WTC11 (cell line): Measurements from ENCODE around the gene CCSER2. TPM values are rescaled to one million over a fixed set of nuclear protein-coding genes. Genes with fewer than 3 reads are reported as not detected.

Experiments
- ATAC-seq: fragments of 200-7000 bp; cut with Tn5 transposase; 2 replicates; pipeline ENCODE4 v1.10.0; 2021; ENCODE audit warnings: mild to moderate bottlenecking, moderate library complexity
- CTCF ChIA-PET: fragments of 300-600 bp; sonication (Branson Sonifier 250); formaldehyde crosslinking; loops from one replicate; lab custom pipeline; 2021; ENCODE audit warnings: antibody characterized with exemption; lab: Charles Lee
- POLR2A ChIA-PET: fragments of 350-600 bp; sonication (Branson Sonifier 250); formaldehyde crosslinking; loops from one replicate; lab custom pipeline; 2021; ENCODE audit warnings: antibody characterized with exemption; lab: Charles Lee
- DNase-seq: peaks from one replicate; pipeline ENCODE4 v3.0.0; 2021; ENCODE audit warnings: low spot score
- H3K27ac Mint-ChIP-seq: 2 replicates; pipeline ENCODE4 v1.8.0; 2021; ENCODE audit warnings: mixed read lengths
- H3K27me3 Mint-ChIP-seq: 2 replicates; pipeline ENCODE4 v1.8.0; 2021; ENCODE audit warnings: low read depth, mild to moderate bottlenecking, moderate library complexity, mixed read lengths
- H3K36me3 Mint-ChIP-seq: 2 replicates; pipeline ENCODE4 v1.8.0; 2021; ENCODE audit warnings: mixed read lengths
- H3K4me1 Mint-ChIP-seq: 2 replicates; pipeline ENCODE4 v1.8.0; 2022; ENCODE audit warnings: mixed read lengths
- H3K4me3 Mint-ChIP-seq: 2 replicates; pipeline ENCODE4 v1.8.0; 2021; ENCODE audit warnings: mild to moderate bottlenecking, moderate library complexity, mixed read lengths
- H3K9me3 Mint-ChIP-seq: 2 replicates; pipeline ENCODE4 v1.8.0; 2021; ENCODE audit warnings: mixed read lengths
- AFF4 ChIP-seq: sonication (generic); formaldehyde crosslinking; IDR thresholded peaks from 2 replicates; pipeline ENCODE4 v1.8.1; 2023; ENCODE audit warnings: mild to moderate bottlenecking, missing genetic modification reagents, borderline replicate concordance
- ESRRA ChIP-seq: sonication (generic); formaldehyde crosslinking; IDR thresholded peaks from 2 replicates; pipeline ENCODE4 v1.8.1; 2022; ENCODE audit warnings: mild to moderate bottlenecking, missing genetic modification reagents, borderline replicate concordance
- FOXP4 ChIP-seq: sonication (generic); formaldehyde crosslinking; IDR thresholded peaks from 2 replicates; pipeline ENCODE4 v1.8.0; 2022; ENCODE audit warnings: mild to moderate bottlenecking, missing genetic modification reagents
- JAZF1 ChIP-seq: fragments of 250-450 bp; sonication (Bioruptor Pico); IDR thresholded peaks from 2 replicates; pipeline ENCODE4 v1.9.0; 2021; ENCODE audit warnings: moderate library complexity, mild to moderate bottlenecking, inconsistent platforms
- NFE2L1 ChIP-seq: sonication (generic); formaldehyde crosslinking; IDR thresholded peaks from 2 replicates; pipeline ENCODE4 v1.8.1; 2023; ENCODE audit warnings: missing genetic modification reagents
- SMAD3 ChIP-seq: sonication (generic); formaldehyde crosslinking; IDR thresholded peaks from 2 replicates; pipeline ENCODE4 v1.8.0; 2022; ENCODE audit warnings: missing genetic modification reagents, mild to moderate bottlenecking, borderline replicate concordance
- TEAD1 ChIP-seq: sonication (generic); formaldehyde crosslinking; IDR thresholded peaks from 2 replicates; pipeline ENCODE4 v1.8.0; 2022; ENCODE audit warnings: mild to moderate bottlenecking, missing genetic modification reagents
- ZNF121 ChIP-seq: sonication (generic); formaldehyde crosslinking; IDR thresholded peaks from 2 replicates; pipeline ENCODE4 v1.8.0; 2023; ENCODE audit warnings: missing genetic modification reagents
- total RNA-seq: library from RNA; stranded (reverse); gene quantifications from 3 replicates; pipeline ENCODE4 v1.2.3, GENCODE V29; 2021
- TF ChIP-seq, protein P1 (sequence below): sonication (generic); formaldehyde crosslinking; IDR thresholded peaks from 2 replicates; pipeline ENCODE4 v1.8.1; 2022; ENCODE audit warnings: low read depth, mild to moderate bottlenecking, moderate library complexity, missing genetic modification reagents, borderline replicate concordance
- TF ChIP-seq, protein P2 (sequence below): fragments of 250-450 bp; sonication (Bioruptor Pico); IDR thresholded peaks from 2 replicates; pipeline ENCODE4 v1.9.0; 2021; ENCODE audit warnings: mild to moderate bottlenecking, borderline replicate concordance
- TF ChIP-seq, protein P3 (sequence below): fragments of 250-450 bp; sonication (Bioruptor Pico); IDR thresholded peaks from 2 replicates; pipeline ENCODE4 v1.9.0; 2021; ENCODE audit warnings: mild to moderate bottlenecking
- TF ChIP-seq, protein P4 (sequence below): sonication (generic); formaldehyde crosslinking; IDR thresholded peaks from 2 replicates; pipeline ENCODE4 v1.8.0; 2022; ENCODE audit warnings: mild to moderate bottlenecking, missing genetic modification reagents

CCSER2 gene
- total RNA-seq, 1 experiment from 2014 or later: 30.6 TPM

GRCh38 chr10:84401854-84402611, 73.6 kb downstream of the CCSER2 start:
- ChIA-PET POLR2A (no interaction called here), CTCF (interaction anchor here (1.0 to 1.3 kb wide), 2 partner anchors 134 to 135 kb away, joined by 3 to 6 read pairs; no protein-coding TSS in a partner anchor)
- no peaks in the 10 kb centered on the region for H3K27me3 Mint-ChIP-seq
- H3K9me3 Mint-ChIP-seq: peaks cover 17% of the 10 kb centered on the region
- H3K36me3 Mint-ChIP-seq: peaks cover 17% of the 10 kb centered on the region
- no peak overlapping the region for H3K4me3 Mint-ChIP-seq
- no peak for TF ChIP-seq ESRRA (CRISPR knock-in tag)
- TF ChIP-seq, protein P1, sequence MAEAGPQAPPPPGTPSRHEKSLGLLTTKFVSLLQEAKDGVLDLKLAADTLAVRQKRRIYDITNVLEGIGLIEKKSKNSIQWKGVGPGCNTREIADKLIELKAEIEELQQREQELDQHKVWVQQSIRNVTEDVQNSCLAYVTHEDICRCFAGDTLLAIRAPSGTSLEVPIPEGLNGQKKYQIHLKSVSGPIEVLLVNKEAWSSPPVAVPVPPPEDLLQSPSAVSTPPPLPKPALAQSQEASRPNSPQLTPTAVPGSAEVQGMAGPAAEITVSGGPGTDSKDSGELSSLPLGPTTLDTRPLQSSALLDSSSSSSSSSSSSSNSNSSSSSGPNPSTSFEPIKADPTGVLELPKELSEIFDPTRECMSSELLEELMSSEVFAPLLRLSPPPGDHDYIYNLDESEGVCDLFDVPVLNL (CRISPR knock-in tag): no peak
- no peak for TF ChIP-seq SMAD3
- TF ChIP-seq, protein P2, sequence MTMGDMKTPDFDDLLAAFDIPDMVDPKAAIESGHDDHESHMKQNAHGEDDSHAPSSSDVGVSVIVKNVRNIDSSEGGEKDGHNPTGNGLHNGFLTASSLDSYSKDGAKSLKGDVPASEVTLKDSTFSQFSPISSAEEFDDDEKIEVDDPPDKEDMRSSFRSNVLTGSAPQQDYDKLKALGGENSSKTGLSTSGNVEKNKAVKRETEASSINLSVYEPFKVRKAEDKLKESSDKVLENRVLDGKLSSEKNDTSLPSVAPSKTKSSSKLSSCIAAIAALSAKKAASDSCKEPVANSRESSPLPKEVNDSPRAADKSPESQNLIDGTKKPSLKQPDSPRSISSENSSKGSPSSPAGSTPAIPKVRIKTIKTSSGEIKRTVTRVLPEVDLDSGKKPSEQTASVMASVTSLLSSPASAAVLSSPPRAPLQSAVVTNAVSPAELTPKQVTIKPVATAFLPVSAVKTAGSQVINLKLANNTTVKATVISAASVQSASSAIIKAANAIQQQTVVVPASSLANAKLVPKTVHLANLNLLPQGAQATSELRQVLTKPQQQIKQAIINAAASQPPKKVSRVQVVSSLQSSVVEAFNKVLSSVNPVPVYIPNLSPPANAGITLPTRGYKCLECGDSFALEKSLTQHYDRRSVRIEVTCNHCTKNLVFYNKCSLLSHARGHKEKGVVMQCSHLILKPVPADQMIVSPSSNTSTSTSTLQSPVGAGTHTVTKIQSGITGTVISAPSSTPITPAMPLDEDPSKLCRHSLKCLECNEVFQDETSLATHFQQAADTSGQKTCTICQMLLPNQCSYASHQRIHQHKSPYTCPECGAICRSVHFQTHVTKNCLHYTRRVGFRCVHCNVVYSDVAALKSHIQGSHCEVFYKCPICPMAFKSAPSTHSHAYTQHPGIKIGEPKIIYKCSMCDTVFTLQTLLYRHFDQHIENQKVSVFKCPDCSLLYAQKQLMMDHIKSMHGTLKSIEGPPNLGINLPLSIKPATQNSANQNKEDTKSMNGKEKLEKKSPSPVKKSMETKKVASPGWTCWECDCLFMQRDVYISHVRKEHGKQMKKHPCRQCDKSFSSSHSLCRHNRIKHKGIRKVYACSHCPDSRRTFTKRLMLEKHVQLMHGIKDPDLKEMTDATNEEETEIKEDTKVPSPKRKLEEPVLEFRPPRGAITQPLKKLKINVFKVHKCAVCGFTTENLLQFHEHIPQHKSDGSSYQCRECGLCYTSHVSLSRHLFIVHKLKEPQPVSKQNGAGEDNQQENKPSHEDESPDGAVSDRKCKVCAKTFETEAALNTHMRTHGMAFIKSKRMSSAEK: no peak
- no peak for TF ChIP-seq FOXP4
- no peak for TF ChIP-seq ZNF121 (CRISPR knock-in tag)
- TF ChIP-seq NFE2L1 (CRISPR knock-in tag): no peak
- no peak for TF ChIP-seq AFF4
- no peak for TF ChIP-seq JAZF1 (CRISPR knock-in tag)
- TF ChIP-seq, protein P3, sequence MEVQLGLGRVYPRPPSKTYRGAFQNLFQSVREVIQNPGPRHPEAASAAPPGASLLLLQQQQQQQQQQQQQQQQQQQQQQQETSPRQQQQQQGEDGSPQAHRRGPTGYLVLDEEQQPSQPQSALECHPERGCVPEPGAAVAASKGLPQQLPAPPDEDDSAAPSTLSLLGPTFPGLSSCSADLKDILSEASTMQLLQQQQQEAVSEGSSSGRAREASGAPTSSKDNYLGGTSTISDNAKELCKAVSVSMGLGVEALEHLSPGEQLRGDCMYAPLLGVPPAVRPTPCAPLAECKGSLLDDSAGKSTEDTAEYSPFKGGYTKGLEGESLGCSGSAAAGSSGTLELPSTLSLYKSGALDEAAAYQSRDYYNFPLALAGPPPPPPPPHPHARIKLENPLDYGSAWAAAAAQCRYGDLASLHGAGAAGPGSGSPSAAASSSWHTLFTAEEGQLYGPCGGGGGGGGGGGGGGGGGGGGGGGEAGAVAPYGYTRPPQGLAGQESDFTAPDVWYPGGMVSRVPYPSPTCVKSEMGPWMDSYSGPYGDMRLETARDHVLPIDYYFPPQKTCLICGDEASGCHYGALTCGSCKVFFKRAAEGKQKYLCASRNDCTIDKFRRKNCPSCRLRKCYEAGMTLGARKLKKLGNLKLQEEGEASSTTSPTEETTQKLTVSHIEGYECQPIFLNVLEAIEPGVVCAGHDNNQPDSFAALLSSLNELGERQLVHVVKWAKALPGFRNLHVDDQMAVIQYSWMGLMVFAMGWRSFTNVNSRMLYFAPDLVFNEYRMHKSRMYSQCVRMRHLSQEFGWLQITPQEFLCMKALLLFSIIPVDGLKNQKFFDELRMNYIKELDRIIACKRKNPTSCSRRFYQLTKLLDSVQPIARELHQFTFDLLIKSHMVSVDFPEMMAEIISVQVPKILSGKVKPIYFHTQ (CRISPR knock-in tag): no peak
- TF ChIP-seq, protein P4, sequence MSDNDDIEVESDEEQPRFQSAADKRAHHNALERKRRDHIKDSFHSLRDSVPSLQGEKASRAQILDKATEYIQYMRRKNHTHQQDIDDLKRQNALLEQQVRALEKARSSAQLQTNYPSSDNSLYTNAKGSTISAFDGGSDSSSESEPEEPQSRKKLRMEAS: no peak
- TF ChIP-seq TEAD1: no peak
- peak; percentile 26; the same call in 1 of the 2 replicates for ATAC-seq
- DNase-seq: no peak
- H3K27ac Mint-ChIP-seq: no peak overlapping the region
- peaks cover 27% of the 10 kb centered on the region for H3K4me1 Mint-ChIP-seq
